ENCODE data around the gene RAB18. TPM values are rescaled to one million over a fixed set of nuclear protein-coding genes. Genes with fewer than 3 reads are reported as not detected.

The RAB18 gene
- total and polyA plus RNA-seq, 10 of the 15 experiments (the other 5 are each of a cell fraction or from before 2014, with no cell fraction given): 13.4 to 98.8 (median 42.1) TPM

GRCh38 chr10:27534161-27534700 is 30.1 kb downstream of the RAB18 start:
- Histone ChIP-seq H3K4me1 (ENCODE audit: control insufficient read depth, insufficient read depth, low read length) (no peaks in the 10 kb centered on the region; the same call in 1 of the 2 replicates), H3K4me3 (no peak overlapping the region), H3K9me3 (replicated peaks; ENCODE audit: control insufficient read depth, insufficient read depth, low read length) (no peaks in the 10 kb centered on the region), H3K27me3 (replicated peaks in 1 of 2; ENCODE audit: control insufficient read depth in 2 of 2, insufficient read depth in 2 of 2, low read length in 1 of 2) (no peaks in the 10 kb centered on the region), H3K36me3 (ENCODE audit: control insufficient read depth in 2 of 2, insufficient read depth in 2 of 2, low read length in 1 of 2) (peaks cover 0 to 19% of the 10 kb centered on the region in 2 experiments; a peak in 3 of 4 replicates), H3K27ac (ENCODE audit: control insufficient read depth, insufficient read depth) (no peak overlapping the region), H3K9ac (ENCODE audit: control insufficient read depth, insufficient read depth, low read length) (no peak overlapping the region), H2AFZ (ENCODE audit: control insufficient read depth, low read depth, low read length) (no peak overlapping the region), H3K79me2 (ENCODE audit: control insufficient read depth, insufficient read depth, low read length) (no peaks in the 10 kb centered on the region; the same call in none of the 2 replicates), H3K4me2 (ENCODE audit: control insufficient read depth, insufficient read depth) (no peak overlapping the region), H4K20me1 (ENCODE audit: control insufficient read depth, insufficient read depth) (no peaks in the 10 kb centered on the region)
- intact Hi-C loops (cut with micrococcal nuclease; ENCODE audit: unreplicated experiment): loop anchor here (10.0 kb wide), 1 partner anchor 1001 kb away; the partner anchor contains the start of gene WAC
- BruUV-seq (replicated peaks): no TSS peak
- SMC1A ChIA-PET (ENCODE audit: uncharacterized antibody, unreplicated experiment): interaction anchor here (1.0 to 1.5 kb wide), 3 partner anchors 29 to 34 kb away, joined by 3 to 4 read pairs (median 3); partner anchors contain the start of gene RAB18
- RAD21 ChIA-PET (ENCODE audit: unreplicated experiment): no interaction called here
- POLR2A ChIA-PET: interaction anchor here (1.2 kb wide), 1 partner anchor 31 kb away, joined by 3 read pairs; the partner anchor contains the start of gene RAB18
- CTCF ChIA-PET: no interaction called here
- no peak for ATAC-seq
- 97% methylated on average over 2 of the region's 2 CpGs for WGBS (ENCODE audit: insufficient coverage, insufficient replicate concordance, low lambda C conversion rate, missing lambda C conversion rate)
- no peak for FAIRE-seq
- TF ChIP-seq CBX3 (IDR thresholded peaks at IDR 0.05; ENCODE audit: borderline replicate concordance, low read depth) (no peak), NR2F1 (conservative IDR thresholded peaks at IDR 0.05) (no peak), MAX (IDR thresholded peaks at IDR 0.05; ENCODE audit: low read depth, low read length) (no peak), IRF4 (IDR thresholded peaks at IDR 0.05; ENCODE audit: low read depth, low read length) (no peak)
- in situ Hi-C loops (cut with MboI): no loop called here
- DNase-seq (ENCODE audit: low read depth, low spot score): no peak

GRCh38 chr10:27535317-27535716 is 31.2 kb downstream of the RAB18 start:
- Histone ChIP-seq H2AFZ (ENCODE audit: control insufficient read depth, low read depth, low read length) (no peak overlapping the region), H3K27ac (ENCODE audit: control insufficient read depth, insufficient read depth) (no peak overlapping the region), H3K4me1 (ENCODE audit: control insufficient read depth, insufficient read depth, low read length) (no peaks in the 10 kb centered on the region; the same call in 1 of the 2 replicates), H3K79me2 (ENCODE audit: control insufficient read depth, insufficient read depth, low read length) (no peaks in the 10 kb centered on the region; the same call in none of the 2 replicates), H3K4me3 (no peak overlapping the region), H3K9ac (ENCODE audit: control insufficient read depth, insufficient read depth, low read length) (no peak overlapping the region), H3K27me3 (replicated peaks in 1 of 2; ENCODE audit: control insufficient read depth in 2 of 2, insufficient read depth in 2 of 2, low read length in 1 of 2) (no peaks in the 10 kb centered on the region), H3K36me3 (ENCODE audit: control insufficient read depth in 2 of 2, insufficient read depth in 2 of 2, low read length in 1 of 2) (peaks cover 0 to 19% of the 10 kb centered on the region in 2 experiments; a peak in 3 of 4 replicates), H3K9me3 (replicated peaks; ENCODE audit: control insufficient read depth, insufficient read depth, low read length) (no peaks in the 10 kb centered on the region), H4K20me1 (ENCODE audit: control insufficient read depth, insufficient read depth) (no peaks in the 10 kb centered on the region), H3K4me2 (ENCODE audit: control insufficient read depth, insufficient read depth) (no peak overlapping the region)
- ChIA-PET RAD21 (ENCODE audit: unreplicated experiment) (no interaction called here), POLR2A (interaction anchor here (1.2 kb wide), 1 partner anchor 32 kb away, joined by 3 read pairs; the partner anchor contains the start of gene RAB18), CTCF (no interaction called here), SMC1A (ENCODE audit: uncharacterized antibody, unreplicated experiment) (interaction anchor here (1.5 kb wide), 1 partner anchor 30 kb away, joined by 4 read pairs; the partner anchor contains the start of gene RAB18)
- ATAC-seq: no peak
- WGBS (ENCODE audit: insufficient coverage, insufficient replicate concordance, low lambda C conversion rate, missing lambda C conversion rate): 84% methylated on average over 4 of the region's 4 CpGs
- BruUV-seq (replicated peaks): no TSS peak
- DNase-seq (ENCODE audit: low read depth, low spot score): no peak
- in situ Hi-C loops (cut with MboI) (no loop called here), intact Hi-C loops (cut with micrococcal nuclease; ENCODE audit: unreplicated experiment) (loop anchor here (10.0 kb wide), 1 partner anchor 999 kb away; the partner anchor contains the start of gene WAC)
- FAIRE-seq: no peak
- TF ChIP-seq CREB1 (IDR thresholded peaks at IDR 0.05; ENCODE audit: low read depth): no peak
- no peak for TF ChIP-seq SRF (IDR thresholded peaks at IDR 0.05; ENCODE audit: low read depth in 2 of 2, low read length in 2 of 2)
- no peak for TF ChIP-seq ZNF622 (IDR thresholded peaks at IDR 0.05)
- no peak for TF ChIP-seq PAX5 (IDR thresholded peaks at IDR 0.05; ENCODE audit: borderline replicate concordance, low read depth, low read length)
- TF ChIP-seq NR2C2 (IDR thresholded peaks at IDR 0.05; ENCODE audit: borderline replicate concordance, control insufficient read depth, insufficient read length, low read depth): no peak
- TF ChIP-seq ESRRA (IDR thresholded peaks at IDR 0.05; ENCODE audit: low read length): no peak
- no peak for TF ChIP-seq CEBPZ (IDR thresholded peaks at IDR 0.05; ENCODE audit: low read depth, low read length)
- no peak for TF ChIP-seq EZH2 (IDR thresholded peaks at IDR 0.05; ENCODE audit: borderline replicate concordance, control insufficient read depth, low read depth, low read length)
- no peak for TF ChIP-seq USF2 (IDR thresholded peaks at IDR 0.05; ENCODE audit: borderline replicate concordance, low read depth, low read length)

Data from GM12878 (cell line).